Ishikawa (cell line): ENCODE measurements around the gene MARF1.

Experiments
- CEBPB ChIP-seq: IDR thresholded peaks from 2 replicates; pipeline ENCODE4 v1.6.1; 2012
- CREB1 ChIP-seq: IDR thresholded peaks from 2 replicates; pipeline ENCODE4 v1.6.1; 2012; ENCODE audit warnings: low read depth
- NFIC ChIP-seq: IDR thresholded peaks from 2 replicates; pipeline ENCODE4 v1.6.1; 2012
- RAD21 ChIP-seq: IDR thresholded peaks from 2 replicates; pipeline ENCODE4 v1.6.1; 2012; ENCODE audit warnings: low read depth
- TAF1 ChIP-seq: IDR thresholded peaks from 2 replicates; pipeline ENCODE4 v1.6.1; 2012; ENCODE audit warnings: low read depth, mild to moderate bottlenecking
- TCF12 ChIP-seq: IDR thresholded peaks from 2 replicates; pipeline ENCODE4 v1.6.1; 2012; ENCODE audit warnings: low read depth
- ZBTB7A ChIP-seq: IDR thresholded peaks from 2 replicates; pipeline ENCODE4 v1.6.1; 2012; ENCODE audit warnings: low read depth
- TF ChIP-seq, protein P1 (sequence below): IDR thresholded peaks from 2 replicates; pipeline ENCODE4 v1.6.1; 2012

DNA sequence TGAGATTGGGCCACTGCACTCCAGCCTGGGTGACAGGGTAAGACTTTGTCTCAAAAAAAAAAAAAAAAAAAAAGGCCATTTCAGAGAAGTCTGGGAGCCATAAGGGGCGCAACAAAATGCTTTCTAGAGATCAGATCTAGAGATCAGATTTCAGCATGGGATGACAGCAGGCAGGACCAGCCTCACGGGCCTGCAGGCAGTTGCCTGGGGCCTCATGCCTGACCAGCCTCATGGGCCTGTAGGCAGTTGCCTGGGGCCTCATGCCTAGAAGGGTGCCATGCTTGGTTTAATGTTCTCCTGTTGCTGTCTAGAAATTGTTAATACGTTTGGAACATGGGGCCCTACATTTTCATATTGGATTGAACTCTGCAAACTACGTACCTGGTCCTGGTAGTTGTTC is 59.4 kb downstream of the MARF1 start:
- TF ChIP-seq TCF12 (no peak), NFIC (no peak), TAF1 (no peak), RAD21 (no peak), CREB1 (no peak), CEBPB (no peak), ZBTB7A (no peak)
- TF ChIP-seq, protein P1, sequence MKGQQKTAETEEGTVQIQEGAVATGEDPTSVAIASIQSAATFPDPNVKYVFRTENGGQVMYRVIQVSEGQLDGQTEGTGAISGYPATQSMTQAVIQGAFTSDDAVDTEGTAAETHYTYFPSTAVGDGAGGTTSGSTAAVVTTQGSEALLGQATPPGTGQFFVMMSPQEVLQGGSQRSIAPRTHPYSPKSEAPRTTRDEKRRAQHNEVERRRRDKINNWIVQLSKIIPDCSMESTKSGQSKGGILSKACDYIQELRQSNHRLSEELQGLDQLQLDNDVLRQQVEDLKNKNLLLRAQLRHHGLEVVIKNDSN = no peak
